GM21717 (cell line): ENCODE data around the gene HSD17B4.
"Not testable (repeated sequence)": the region's sequence is repeated elsewhere in the genome, so short reads cannot be mapped to it uniquely, and the experiment has no call there.

ENCODE experiments used
- ATAC-seq: cut with Tn5 transposase; IDR thresholded peaks from one replicate; pipeline ENCODE4 v1.9.1; 2021; ENCODE audit warnings: mild to moderate bottlenecking, moderate library complexity; ENCODE audit not compliant: unreplicated experiment

The HSD17B4 gene

GRCh38 chr5:119428574-119428973 is 23.7 kb upstream of the HSD17B4 start:
- not testable (repeated sequence) for ATAC-seq

DNA sequence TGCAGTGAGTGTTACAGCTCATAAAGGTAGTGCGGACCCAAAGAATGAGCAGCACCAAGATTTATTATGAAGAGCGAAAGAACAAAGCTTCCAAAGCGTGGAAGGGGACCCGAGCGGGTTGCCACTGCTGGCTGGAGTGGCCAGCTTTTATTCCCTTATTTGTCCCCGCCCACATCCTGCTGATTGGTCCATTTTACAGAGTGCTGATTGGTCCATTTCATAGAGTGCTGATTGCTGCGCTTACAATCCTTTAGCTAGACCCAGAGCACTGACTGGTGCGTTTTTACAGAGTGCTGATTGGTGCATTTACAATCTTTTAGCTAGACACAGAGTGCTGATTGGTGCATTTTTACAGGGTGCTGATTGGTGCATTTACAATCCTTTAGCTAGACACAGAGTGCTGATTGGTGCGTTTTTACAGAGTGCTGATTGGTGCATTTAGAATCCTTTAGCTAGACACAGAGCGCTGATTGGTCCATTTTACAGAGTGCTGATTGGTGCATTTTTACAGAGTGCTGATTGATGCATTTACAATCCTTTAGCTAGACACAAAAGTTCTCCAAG is 19.5 kb upstream of the HSD17B4 start:
- not testable (repeated sequence) for ATAC-seq

- ATAC-seq, result peak; percentile 96
Measured at GRCh38 chr5:119435436-119436132, 16.7 kb upstream of the HSD17B4 start.

DNA sequence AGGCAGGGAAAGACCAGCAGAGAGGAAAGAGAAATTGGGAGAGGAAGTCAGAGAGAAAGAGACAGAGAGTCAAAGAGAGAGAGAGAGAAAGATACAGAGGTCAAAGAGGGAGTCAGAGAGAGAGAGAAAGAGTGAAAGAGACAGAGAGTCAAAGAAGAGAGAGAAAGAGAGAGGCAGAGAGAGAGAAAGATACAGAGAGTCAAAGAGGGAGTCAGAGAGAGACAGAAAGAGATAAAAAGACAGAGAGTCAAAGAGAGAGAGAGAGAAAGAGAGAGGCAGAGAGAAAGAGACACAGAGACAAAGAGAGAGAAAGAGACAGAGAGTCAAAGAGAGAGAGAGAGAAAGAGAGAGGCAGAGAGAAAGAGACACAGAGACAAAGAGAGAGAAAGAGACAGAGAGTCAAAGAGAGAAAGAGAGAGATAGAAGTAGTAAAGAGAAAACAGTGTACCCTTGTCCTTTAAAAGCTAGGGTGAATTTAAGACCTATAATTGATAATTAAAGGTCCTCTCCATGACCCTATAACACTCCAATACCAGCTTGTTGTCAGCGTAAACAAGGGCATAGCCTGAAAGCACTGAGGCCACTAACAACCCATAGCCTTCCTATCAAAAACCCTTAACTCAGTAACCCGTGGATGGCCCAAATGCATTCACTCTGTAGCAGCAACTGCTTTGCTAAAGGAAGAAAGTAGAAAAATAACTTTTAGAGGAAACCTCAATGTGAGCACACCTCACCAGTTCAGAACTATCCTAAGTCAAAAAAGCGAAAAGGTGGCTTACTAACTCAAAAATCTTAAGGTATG is 14.3 kb upstream of the HSD17B4 start:
- ATAC-seq, result not testable (repeated sequence)

DNA sequence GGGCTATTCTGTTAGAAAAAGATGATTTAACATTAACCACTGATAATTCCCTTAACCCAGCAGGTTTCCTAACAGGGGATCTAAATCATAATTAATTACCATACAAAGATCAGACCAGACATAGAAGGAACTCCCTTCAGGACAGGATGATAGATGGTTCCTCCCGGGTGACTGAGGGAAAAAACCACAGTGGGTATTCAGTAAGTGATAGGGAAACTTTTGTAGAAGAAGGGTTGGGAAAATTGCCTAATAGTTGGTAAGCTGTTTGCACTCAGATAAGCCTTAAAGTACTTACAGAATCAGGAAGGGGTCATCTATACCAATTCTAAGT is 13.7 kb upstream of the HSD17B4 start:
- ATAC-seq, result not testable (repeated sequence)

GRCh38 chr5:119439140-119439631 is 13.1 kb upstream of the HSD17B4 start:
- ATAC-seq, result no peak

DNA sequence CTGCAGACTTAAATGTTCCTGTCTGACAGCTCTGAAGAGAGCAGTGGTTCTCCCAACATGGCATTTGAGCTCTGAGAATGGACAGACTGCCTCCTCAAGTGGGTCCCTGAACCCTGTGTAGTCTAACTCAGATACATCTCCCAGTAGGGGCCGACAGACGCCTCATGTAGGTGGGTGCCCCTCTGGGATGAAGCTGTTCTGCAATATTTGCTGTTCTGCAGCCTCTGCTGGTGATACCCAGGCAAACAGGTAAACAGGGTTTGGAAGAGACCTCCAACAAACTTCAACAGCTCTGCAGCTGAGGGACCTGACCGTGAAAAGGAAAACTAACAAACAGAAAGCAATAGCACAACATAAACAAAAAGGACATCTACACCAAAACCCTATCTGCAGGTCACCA is 12.7 kb upstream of the HSD17B4 start:
- ATAC-seq, result not testable (repeated sequence)

GRCh38 chr5:119444643-119445042 is 7.7 kb upstream of the HSD17B4 start:
- not testable (repeated sequence) for ATAC-seq

- no peak for ATAC-seq
Measured at GRCh38 chr5:119445544-119445943, 6.8 kb upstream of the HSD17B4 start.

GRCh38 chr5:119449882-119450281 is 2.4 kb upstream of the HSD17B4 start:
- ATAC-seq, result no peak

- not testable (repeated sequence) for ATAC-seq
Measured at GRCh38 chr5:119450627-119451026, 1.7 kb upstream of the HSD17B4 start.

DNA sequence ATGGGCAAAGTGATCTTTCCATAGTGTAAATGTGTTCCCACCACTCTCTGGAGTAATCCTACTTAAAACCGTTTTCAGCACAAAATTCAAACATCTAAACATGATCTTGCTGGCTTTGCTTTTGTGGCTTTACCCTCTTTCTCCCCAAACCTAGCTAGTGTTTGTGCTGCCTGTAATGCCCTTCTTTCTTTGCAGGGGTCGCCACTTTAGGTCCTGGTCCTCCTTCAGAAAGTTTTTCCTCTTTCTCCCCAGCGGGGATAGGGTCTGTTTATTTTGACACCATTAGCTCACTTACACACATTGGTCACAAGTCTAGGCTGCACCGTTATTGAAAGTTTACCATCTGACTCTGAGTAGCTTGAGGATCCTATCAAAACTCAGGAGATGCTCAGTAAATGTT is 736 bp upstream of the HSD17B4 start:
- ATAC-seq, result no peak

- no peak for ATAC-seq
Measured at GRCh38 chr5:119452060-119452372, 281 bp upstream of the HSD17B4 start.

DNA sequence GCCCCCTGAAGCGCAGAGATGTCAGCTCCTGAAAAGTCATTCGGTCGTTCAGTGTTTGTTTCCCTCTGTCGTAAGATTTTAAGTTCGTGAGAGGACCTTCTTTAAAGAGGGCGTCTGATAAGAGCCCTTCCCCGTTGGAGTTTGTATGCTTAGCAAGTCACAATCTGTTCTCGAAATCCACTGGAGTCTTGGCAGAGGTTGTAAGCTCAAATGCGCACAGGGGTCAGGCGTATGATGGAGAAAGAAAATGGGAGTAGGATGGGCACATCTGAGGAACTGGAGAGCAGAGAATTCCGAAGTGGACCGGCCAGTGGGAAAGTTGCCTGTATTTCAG is 710 bp downstream of the HSD17B4 start:
- peak; percentile 15 for ATAC-seq

- no peak for ATAC-seq
Measured at GRCh38 chr5:119454171-119454570, 1.9 kb downstream of the HSD17B4 start.

DNA sequence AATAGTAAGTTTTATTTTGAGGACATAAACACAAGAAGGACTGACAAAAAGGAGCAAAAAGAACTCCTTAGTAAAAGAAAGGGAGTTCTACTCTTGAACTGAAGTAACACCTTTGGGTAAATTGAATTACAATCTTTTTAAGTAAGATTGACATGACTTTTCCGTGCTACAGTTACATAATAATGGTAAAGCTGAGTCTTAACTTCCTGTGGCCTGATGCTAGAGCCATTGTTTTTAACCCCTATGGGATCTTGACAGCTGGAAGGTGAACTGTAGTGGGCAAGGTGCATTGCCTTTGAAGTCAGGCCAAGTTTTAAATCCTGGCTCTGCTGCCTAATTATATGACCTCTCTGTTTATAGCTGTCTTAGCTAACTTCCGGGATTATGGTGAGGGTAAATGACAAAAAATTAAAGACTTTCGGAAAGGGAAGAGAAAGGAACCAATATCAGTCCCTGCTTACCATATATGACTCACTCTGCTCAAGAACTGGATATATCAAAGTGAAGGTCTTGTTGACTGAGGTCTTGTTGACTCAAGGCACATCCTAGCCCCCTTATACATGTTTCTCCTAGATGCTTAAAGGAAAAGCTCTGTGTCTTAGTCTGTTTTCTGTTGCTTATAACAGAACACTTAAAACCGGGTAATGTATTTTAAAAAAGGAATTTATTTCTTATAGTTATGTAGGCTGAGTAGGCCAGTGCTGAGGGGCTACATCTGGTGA is 6.8 kb downstream of the HSD17B4 start:
- no peak for ATAC-seq

DNA sequence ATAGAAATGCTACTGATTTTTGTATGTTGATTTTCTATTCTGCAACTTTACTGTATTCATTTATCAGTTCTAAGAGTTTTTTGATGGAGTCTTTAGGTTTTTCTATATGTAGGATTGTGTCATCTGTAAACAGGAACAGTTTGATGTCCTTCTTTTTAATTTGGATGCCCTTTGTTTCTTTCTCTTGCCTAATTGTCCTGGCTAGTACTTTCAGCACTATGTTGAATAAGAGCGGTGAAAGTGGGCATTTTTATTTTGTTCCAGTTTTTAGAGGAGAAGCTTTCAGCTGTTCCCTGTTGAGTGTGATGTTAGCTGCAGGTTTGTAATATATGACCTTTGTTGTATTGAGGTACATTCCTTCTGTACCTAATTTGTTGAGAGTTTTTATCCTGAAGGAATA is 13.3 kb downstream of the HSD17B4 start:
- no peak for ATAC-seq

DNA sequence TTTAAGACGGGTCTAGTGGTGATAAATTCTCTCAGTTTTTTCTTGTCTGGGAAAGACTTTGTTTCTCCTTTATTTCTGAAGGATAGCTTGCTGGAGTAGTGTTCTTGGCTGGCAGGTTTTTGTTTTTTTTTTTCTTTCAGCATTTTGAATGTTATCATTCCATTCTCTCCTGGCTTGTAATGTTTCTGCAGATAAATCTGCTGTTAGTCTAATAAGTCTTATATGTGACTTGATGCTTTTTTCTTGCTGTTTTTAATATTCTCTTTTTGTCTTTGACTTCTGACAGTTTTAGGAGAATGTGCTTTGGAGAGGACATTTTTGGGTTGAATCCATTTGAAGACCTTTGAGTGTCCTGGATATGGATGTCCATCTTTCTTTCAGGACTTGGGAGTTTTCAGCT is 16.0 kb downstream of the HSD17B4 start:
- ATAC-seq, result no peak

DNA sequence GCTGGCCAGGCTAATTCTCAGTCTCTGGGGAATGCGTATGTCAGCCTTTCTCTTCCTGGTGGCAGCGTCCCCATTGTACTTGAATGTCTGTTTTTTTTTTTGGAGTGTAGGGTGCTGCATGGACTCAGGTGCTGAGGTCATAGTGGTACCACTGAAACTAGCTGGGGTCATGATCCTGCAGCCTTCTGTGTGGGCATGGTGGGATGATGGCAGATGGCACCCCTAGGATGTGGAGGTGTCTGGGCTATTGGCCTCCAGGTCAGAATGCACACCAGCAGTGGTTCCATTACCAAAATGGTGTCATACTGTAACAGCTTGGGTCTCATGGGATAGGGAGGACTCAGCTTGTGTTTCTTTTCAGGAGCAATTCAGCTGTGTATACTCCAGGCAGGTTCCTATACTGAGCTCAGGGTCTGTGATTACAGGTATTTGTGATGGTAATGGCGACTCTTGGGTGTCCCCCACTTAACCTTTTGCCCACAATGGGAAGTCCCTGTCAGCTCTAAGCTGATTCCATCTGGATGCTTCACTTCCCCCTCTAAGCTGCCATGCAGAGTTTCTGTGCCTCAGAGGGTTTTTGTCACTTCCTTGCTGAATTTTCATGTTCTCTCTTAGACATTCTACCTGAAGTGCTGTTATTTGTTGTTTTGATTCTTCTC is 17.9 kb downstream of the HSD17B4 start:
- peak; percentile 89 for ATAC-seq

DNA sequence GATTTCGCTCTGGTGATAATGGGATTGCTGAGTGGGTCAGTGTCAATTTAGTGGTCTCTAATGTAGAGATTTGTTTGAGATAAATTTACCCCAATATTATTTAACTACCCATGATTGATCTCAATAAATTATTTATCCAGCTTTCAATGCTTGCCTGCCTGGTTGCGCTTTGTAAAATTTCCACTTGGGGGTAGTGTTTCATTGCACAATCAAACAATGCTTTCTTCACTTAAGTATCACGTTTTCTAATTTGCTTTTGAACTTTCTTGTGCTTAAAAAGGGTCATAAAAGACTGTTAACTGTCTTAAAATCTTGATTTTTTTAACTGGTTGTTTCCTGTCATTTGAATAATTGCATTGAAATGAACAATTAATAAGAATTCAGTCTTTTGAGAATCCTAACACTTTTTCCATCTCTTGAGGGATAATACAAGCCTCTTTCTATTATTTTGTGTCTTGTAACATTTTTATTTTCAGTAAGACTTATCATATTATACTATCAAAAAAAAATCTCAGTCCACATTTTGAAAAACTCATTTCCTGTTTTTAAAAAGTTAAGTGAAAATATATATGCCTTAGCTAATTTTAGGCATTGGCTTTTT is 18.7 kb downstream of the HSD17B4 start:
- peak; percentile 54 for ATAC-seq

- ATAC-seq, result no peak
Measured at GRCh38 chr5:119473241-119473640, 20.9 kb downstream of the HSD17B4 start.
